Ishikawa (cell line): ENCODE results near the gene PTPN13.

Source experiments
- CEBPB ChIP-seq: IDR thresholded peaks from 2 replicates; pipeline ENCODE4 v1.6.1; 2012
- EGR1 ChIP-seq: IDR thresholded peaks from 2 replicates; pipeline ENCODE4 v1.6.1; 2012
- EP300 ChIP-seq: IDR thresholded peaks from 2 replicates; pipeline ENCODE4 v1.6.1; 2012; ENCODE audit warnings: borderline replicate concordance
- NFIC ChIP-seq: IDR thresholded peaks from 2 replicates; pipeline ENCODE4 v1.6.1; 2012
- TAF1 ChIP-seq: IDR thresholded peaks from 2 replicates; pipeline ENCODE4 v1.6.1; 2012; ENCODE audit warnings: low read depth, mild to moderate bottlenecking
- TCF12 ChIP-seq: IDR thresholded peaks from 2 replicates; pipeline ENCODE4 v1.6.1; 2012; ENCODE audit warnings: low read depth
- TEAD4 ChIP-seq: IDR thresholded peaks from 2 replicates; pipeline ENCODE4 v1.6.1; 2012
- YY1 ChIP-seq: IDR thresholded peaks from 2 replicates; pipeline ENCODE4 v1.6.1; 2012; ENCODE audit warnings: low read depth
- TF ChIP-seq, protein P1 (sequence below): IDR thresholded peaks from 2 replicates; pipeline ENCODE4 v1.6.1; 2012; ENCODE audit warnings: low read depth, mild to moderate bottlenecking
- TF ChIP-seq, protein P2 (sequence below): IDR thresholded peaks from 2 replicates; pipeline ENCODE4 v1.6.1; 2012
- TF ChIP-seq, protein P3 (sequence below): IDR thresholded peaks from 2 replicates; pipeline ENCODE4 v1.6.1; 2012

DNA sequence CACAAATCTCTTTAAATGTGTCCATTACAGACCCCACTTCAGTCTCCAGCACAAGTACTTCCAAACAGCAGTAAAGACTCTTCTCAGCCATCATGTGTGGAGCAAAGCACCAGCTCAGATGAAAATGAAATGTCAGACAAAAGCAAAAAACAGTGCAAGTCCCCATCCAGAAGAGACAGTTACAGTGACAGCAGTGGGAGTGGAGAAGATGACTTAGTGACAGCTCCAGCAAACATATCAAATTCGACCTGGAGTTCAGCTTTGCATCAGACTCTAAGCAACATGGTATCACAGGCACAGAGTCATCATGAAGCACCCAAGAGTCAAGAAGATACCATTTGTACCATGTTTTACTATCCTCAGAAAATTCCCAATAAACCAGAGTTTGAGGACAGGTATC lies 177.0 kb downstream of the PTPN13 start:
- TF ChIP-seq TEAD4 (no peak), EP300 (no peak), YY1 (no peak), NFIC (no peak), TCF12 (no peak), CEBPB (no peak), EGR1 (no peak), TAF1 (no peak)
- TF ChIP-seq, protein P1, sequence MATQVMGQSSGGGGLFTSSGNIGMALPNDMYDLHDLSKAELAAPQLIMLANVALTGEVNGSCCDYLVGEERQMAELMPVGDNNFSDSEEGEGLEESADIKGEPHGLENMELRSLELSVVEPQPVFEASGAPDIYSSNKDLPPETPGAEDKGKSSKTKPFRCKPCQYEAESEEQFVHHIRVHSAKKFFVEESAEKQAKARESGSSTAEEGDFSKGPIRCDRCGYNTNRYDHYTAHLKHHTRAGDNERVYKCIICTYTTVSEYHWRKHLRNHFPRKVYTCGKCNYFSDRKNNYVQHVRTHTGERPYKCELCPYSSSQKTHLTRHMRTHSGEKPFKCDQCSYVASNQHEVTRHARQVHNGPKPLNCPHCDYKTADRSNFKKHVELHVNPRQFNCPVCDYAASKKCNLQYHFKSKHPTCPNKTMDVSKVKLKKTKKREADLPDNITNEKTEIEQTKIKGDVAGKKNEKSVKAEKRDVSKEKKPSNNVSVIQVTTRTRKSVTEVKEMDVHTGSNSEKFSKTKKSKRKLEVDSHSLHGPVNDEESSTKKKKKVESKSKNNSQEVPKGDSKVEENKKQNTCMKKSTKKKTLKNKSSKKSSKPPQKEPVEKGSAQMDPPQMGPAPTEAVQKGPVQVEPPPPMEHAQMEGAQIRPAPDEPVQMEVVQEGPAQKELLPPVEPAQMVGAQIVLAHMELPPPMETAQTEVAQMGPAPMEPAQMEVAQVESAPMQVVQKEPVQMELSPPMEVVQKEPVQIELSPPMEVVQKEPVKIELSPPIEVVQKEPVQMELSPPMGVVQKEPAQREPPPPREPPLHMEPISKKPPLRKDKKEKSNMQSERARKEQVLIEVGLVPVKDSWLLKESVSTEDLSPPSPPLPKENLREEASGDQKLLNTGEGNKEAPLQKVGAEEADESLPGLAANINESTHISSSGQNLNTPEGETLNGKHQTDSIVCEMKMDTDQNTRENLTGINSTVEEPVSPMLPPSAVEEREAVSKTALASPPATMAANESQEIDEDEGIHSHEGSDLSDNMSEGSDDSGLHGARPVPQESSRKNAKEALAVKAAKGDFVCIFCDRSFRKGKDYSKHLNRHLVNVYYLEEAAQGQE = no peak
- TF ChIP-seq, protein P2, sequence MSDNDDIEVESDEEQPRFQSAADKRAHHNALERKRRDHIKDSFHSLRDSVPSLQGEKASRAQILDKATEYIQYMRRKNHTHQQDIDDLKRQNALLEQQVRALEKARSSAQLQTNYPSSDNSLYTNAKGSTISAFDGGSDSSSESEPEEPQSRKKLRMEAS = no peak
- TF ChIP-seq, protein P3, sequence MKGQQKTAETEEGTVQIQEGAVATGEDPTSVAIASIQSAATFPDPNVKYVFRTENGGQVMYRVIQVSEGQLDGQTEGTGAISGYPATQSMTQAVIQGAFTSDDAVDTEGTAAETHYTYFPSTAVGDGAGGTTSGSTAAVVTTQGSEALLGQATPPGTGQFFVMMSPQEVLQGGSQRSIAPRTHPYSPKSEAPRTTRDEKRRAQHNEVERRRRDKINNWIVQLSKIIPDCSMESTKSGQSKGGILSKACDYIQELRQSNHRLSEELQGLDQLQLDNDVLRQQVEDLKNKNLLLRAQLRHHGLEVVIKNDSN = no peak
